Erythroblast (primary cell): Measurements from ENCODE around the gene DCD.

ENCODE experiments used
- DNase-seq, 2 experiments: peaks; one replicate each; lab custom pipeline; 2025; lab: John Stamatoyannopoulos, UW
- GATA1 ChIP-seq: IDR thresholded peaks from 2 replicates; pipeline ENCODE4 v1.6.1; 2011; ENCODE audit warnings: low read depth, mild to moderate bottlenecking, control low read depth, low read length, moderate library complexity
- POLR2A ChIP-seq: IDR thresholded peaks from 2 replicates; pipeline ENCODE4 v1.6.1; 2011; ENCODE audit warnings: mild to moderate bottlenecking, low read length

The DCD gene

GRCh38 chr12:54606556-54606955, 41.6 kb downstream of the DCD start:
- TF ChIP-seq POLR2A (no peak), GATA1 (no peak)
- no peak for DNase-seq

DNA sequence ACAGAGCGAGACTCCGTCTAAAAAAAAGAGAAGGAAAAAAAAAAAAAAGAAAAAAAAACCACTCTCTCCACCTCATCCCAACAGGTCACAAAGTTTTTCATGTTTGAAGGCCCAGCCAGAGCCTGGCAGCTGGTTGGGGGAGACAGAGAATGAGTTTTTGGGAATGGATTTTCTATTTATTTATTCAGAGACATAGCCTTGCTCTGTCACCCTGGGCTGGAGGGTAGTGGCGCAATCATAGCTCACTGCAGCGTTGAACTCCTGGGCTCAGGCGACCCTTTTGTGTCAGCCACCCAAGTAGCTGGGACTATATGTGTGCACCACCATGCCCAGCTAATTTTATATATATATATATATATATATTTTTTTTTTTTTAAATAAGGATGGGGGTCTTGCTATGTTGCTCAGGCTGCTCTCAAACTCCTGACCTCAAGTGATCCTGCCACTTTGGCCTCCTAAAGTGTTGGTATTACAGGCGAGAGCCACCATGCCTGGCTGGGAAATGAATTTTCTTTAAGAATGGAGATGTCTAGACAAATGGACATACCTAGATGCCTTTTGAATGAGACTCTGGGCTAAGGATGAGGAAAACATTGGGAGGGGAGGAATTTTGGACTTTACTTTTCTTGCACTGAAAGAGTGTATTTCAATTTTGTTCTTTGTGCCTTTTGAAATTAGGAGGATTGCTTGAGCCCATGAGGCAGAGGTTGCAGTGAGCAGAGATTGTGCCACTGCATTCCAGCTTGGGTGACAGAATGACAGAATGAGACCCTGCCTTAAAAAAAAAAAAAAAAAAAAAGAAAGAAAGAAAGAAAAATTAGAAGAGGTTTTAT, 42.8 kb downstream of the DCD start:
- TF ChIP-seq GATA1 (no peak), POLR2A (no peak)
- DNase-seq = no peak

GRCh38 chr12:54604436-54604835, 43.7 kb downstream of the DCD start:
- TF ChIP-seq GATA1 (no peak), POLR2A (no peak)
- no peak for DNase-seq

DNA sequence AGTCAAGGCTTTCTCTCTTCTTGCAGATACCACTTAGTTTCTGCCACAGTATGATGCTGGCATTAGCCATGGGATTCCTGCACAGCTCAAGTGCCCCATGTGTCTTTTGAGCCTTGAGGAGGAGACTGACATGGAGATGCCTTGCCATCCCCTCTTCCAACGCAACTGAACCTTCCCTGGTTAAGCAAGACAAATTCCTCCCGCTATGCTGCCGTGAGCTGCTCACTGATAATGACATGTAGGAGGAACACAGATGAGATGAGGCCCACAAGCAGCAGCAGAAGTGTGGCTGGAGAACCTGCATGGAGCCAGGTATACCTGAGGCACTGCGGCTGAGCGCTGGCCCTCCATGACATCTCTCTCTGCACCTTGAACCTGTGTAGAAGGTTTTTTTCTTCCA, 44.3 kb downstream of the DCD start:
- DNase-seq = no peak

DNA sequence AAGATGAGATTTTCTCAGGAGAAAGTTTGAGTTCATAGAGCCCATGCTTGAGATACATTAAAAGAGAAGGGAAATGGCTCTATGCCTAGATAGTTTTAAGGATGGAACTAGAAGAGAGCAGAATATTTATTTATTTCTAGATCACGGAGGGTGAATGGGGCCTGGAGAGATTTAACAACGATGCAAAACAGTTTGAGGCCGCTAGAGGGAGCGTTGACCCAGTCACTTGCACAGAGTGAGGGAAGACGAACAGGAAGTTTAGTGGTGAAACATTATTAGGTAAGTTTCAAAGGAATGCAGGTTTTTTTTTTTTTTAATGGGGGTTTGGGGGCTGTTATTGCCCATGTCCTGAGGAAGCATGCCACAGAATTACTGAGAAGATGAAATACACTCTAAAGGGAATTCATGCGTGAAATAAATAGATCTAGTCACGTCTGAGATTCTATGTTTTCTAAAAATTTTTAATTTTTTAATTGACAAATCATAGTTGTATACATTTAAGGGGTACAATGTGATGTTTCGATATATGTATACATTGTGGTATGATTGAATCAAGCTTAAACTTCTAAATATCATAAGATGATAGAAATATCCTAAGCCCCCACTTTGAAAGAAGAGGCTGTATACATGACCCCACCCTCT, 44.9 kb downstream of the DCD start:
- peak; percentile 52 to 71 for DNase-seq
- TF ChIP-seq POLR2A (no peak), GATA1 (no peak)

More for the DNA sequence above, 44.3 kb downstream of the DCD start:
- no peak for TF ChIP-seq GATA1
- no peak for TF ChIP-seq POLR2A

DNA sequence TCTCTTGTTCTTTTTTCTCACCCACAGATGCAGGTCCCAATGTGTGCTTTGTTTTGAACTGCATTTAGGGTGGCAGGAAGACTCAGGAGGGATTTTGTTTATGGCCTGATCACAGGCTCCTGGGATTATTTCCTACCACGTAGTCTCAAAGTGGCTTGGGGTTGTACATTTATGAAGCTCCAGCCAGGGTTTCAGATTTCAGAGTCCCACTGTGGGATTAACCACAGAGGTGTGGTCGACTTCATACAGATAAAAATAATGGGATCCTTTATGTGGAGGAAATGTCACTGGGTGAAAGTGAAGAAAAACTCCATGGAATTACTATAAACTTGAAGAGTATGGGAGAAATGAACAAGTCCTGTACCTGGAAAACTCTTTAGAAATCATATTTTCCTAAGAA, 45.5 kb downstream of the DCD start:
- DNase-seq = no peak
- TF ChIP-seq POLR2A = no peak
- TF ChIP-seq GATA1 = no peak

GRCh38 chr12:54601841-54602240, 46.3 kb downstream of the DCD start:
- peak in 1 of 2 experiments; percentile 45 for DNase-seq

GRCh38 chr12:54598970-54599369, 49.2 kb downstream of the DCD start:
- TF ChIP-seq POLR2A = no peak
- no peak for TF ChIP-seq GATA1
- DNase-seq = no peak

More at GRCh38 chr12:54601841-54602240, 46.3 kb downstream of the DCD start:
- TF ChIP-seq GATA1 (no peak), POLR2A (no peak)

GRCh38 chr12:54596526-54596946, 51.6 kb downstream of the DCD start:
- TF ChIP-seq GATA1 (no peak), POLR2A (no peak)
- DNase-seq = peak; percentile 39 to 66

DNA sequence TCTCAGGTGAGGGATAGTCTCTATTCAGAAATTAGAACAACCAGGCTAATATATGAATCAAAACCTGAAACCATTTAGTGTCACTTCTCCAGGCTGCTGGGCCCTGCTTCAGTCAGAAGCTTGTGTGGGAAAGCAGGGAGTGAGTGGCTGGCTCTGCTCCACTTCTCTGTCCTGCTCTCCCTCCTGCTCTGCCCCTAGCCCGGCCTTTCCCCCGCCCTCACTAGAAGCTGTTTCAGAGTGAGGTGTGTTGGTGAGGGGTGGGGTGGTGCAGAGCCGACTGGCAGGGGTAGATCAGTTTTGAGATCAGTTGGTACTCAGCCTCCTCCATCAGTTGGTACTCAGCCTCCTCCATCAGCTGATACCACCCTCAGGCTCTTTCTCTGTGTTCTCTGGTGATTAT, 52.7 kb downstream of the DCD start:
- no peak for TF ChIP-seq POLR2A
- no peak for TF ChIP-seq GATA1

More for the DNA sequence above, 52.7 kb downstream of the DCD start:
- no peak for DNase-seq
